Thoracic aorta (tissue), 2 donors: Measurements from ENCODE around the gene HNRNPL. TPM values are rescaled to one million over a fixed set of nuclear protein-coding genes. Genes with fewer than 3 reads are reported as not detected.

Experiments
- ATAC-seq: fragments of 150-250 bp; one replicate; pipeline ENCODE4 v1.8.0; 2017; ENCODE audit warnings: low read depth; ENCODE audit not compliant: insufficient number of reproducible peaks, low FRiP score
- DNase-seq: peaks from one replicate; pipeline ENCODE4 v3.0.0-alpha.2; 2020; ENCODE audit warnings: low spot score
- H3K27ac ChIP-seq, 2 donors: fragments of 200-600 bp; sonication (generic); 1 replicate in 1 of 2; 2 replicates in 1 of 2; pipeline ENCODE4 v1.5.1; 2016; ENCODE audit warnings: mild to moderate bottlenecking in 2 of 2, moderate library complexity in 2 of 2
- H3K27me3 ChIP-seq: fragments of 200-600 bp; sonication (generic); replicated peaks from 2 replicates; pipeline ENCODE4 v1.6.0; 2016; ENCODE audit warnings: mild to moderate bottlenecking; ENCODE audit not compliant: insufficient read depth
- H3K36me3 ChIP-seq: fragments of 200-600 bp; sonication (generic); one replicate; pipeline ENCODE4 v1.5.1; 2016
- H3K4me1 ChIP-seq, 2 donors: fragments of 200-600 bp; sonication (generic); 1 replicate in 1 of 2; 2 replicates in 1 of 2; pipeline versions ENCODE4 v1.5.1 to v1.6.0; 2016; ENCODE audit warnings: low read depth in 2 of 2, mild to moderate bottlenecking in 1 of 2; ENCODE audit not compliant: control insufficient read depth in 1 of 2
- H3K4me3 ChIP-seq: fragments of 200-600 bp; sonication (generic); 2 replicates; pipeline ENCODE4 v1.5.1; 2016; ENCODE audit warnings: mild to moderate bottlenecking
- H3K9me3 ChIP-seq: fragments of 200-600 bp; sonication (generic); 2 replicates; pipeline ENCODE4 v1.5.1; 2016
- total RNA-seq, 2 donors: library from RNA; depleted of rRNA; stranded (reverse); fragments of >200 nt; gene quantifications; one replicate each; pipeline versions ENCODE4 v1.1.0 to v1.2.3, GENCODE V29; 2016
- TF ChIP-seq, protein P1 (sequence below): fragments of 200-600 bp; sonication (generic); IDR thresholded peaks from one replicate; pipeline ENCODE4 v1.5.1; 2019; ENCODE audit warnings: antibody characterized with exemption

The HNRNPL gene
- total RNA-seq, 2 donors from 2014 or later, result 153 to 167 TPM

DNA sequence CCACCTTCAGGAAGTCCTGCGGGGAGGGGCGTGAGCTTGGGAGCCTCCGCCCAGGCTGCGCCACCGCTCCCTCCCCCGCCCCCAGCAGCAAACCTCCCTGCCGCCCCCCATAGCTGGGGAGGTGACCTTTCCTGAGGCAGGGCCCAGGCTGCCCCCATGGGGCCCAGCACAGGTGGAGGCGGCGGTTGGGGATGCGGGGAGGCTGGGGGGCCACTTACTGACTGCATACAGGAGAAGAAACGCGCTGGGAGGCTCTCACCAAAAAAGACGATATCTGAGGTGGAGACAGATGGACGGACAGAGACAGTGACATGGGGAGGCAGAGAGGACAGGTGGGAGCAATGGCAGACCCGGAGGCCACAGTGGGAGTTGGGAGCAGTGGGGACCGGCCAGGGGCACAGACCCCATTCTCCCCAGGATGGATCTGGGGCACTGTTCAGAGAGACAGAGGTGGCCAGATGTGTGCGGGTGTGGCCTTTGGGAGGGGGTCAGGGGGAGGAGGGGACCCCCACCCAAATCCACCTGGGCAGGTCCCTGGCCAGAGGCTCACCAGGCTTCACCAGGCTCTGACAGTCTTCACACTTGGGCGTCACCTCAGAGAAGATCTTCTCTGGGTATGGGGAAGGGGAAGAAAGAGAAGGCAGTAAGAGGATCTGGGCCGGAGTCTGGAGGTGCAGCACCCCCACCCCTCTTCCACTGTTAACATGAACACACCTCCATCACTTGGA is 31.3 kb upstream of the HNRNPL start:
- H3K9me3 ChIP-seq, result no peaks in the 10 kb centered on the region
- no peaks in the 10 kb centered on the region for H3K27me3 ChIP-seq
- H3K4me1 ChIP-seq, result no peaks in the 10 kb centered on the region
- H3K36me3 ChIP-seq, result peaks cover 15% of the 10 kb centered on the region
- DNase-seq (no peak), ATAC-seq (no peak)
- H3K4me3 ChIP-seq, result no peak overlapping the region
- TF ChIP-seq, protein P1, sequence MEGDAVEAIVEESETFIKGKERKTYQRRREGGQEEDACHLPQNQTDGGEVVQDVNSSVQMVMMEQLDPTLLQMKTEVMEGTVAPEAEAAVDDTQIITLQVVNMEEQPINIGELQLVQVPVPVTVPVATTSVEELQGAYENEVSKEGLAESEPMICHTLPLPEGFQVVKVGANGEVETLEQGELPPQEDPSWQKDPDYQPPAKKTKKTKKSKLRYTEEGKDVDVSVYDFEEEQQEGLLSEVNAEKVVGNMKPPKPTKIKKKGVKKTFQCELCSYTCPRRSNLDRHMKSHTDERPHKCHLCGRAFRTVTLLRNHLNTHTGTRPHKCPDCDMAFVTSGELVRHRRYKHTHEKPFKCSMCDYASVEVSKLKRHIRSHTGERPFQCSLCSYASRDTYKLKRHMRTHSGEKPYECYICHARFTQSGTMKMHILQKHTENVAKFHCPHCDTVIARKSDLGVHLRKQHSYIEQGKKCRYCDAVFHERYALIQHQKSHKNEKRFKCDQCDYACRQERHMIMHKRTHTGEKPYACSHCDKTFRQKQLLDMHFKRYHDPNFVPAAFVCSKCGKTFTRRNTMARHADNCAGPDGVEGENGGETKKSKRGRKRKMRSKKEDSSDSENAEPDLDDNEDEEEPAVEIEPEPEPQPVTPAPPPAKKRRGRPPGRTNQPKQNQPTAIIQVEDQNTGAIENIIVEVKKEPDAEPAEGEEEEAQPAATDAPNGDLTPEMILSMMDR, result no peak
- H3K27ac ChIP-seq, result no peak overlapping the region

GRCh38 chr19:38880076-38880881 is 30.5 kb upstream of the HNRNPL start:
- DNase-seq (no peak), ATAC-seq (no peak)
- TF ChIP-seq, protein P1, result no peak
- H3K36me3 ChIP-seq, result peaks cover 15% of the 10 kb centered on the region
- no peak overlapping the region for H3K27ac ChIP-seq
- no peaks in the 10 kb centered on the region for H3K9me3 ChIP-seq
- no peak overlapping the region for H3K4me3 ChIP-seq
- no peaks in the 10 kb centered on the region for H3K4me1 ChIP-seq
- H3K27me3 ChIP-seq, result no peaks in the 10 kb centered on the region

GRCh38 chr19:38879400-38879751 is 29.6 kb upstream of the HNRNPL start:
- Histone ChIP-seq H3K4me3 (no peak overlapping the region), H3K27me3 (no peaks in the 10 kb centered on the region), H3K4me1 (no peaks in the 10 kb centered on the region), H3K36me3 (peaks cover 15% of the 10 kb centered on the region), H3K27ac (no peak overlapping the region), H3K9me3 (no peaks in the 10 kb centered on the region)
- TF ChIP-seq, protein P1, result no peak
- no peak for DNase-seq
- no peak for ATAC-seq

GRCh38 chr19:38878575-38879399 is 29.0 kb upstream of the HNRNPL start:
- DNase-seq (no peak), ATAC-seq (no peak)
- H3K9me3 ChIP-seq, result no peaks in the 10 kb centered on the region
- H3K36me3 ChIP-seq, result peaks cover 15% of the 10 kb centered on the region
- H3K4me3 ChIP-seq, result no peak overlapping the region
- peak overlapping the region in 1 of 2 donors; percentile 34 for H3K27ac ChIP-seq
- H3K4me1 ChIP-seq, result no peaks in the 10 kb centered on the region
- TF ChIP-seq, protein P1, result no peak
- no peaks in the 10 kb centered on the region for H3K27me3 ChIP-seq
